Upper lobe of left lung (tissue), 6 donors: Measurements from ENCODE around the gene ST6GALNAC3. TPM values are rescaled to one million over a fixed set of nuclear protein-coding genes. Genes with fewer than 3 reads are reported as not detected.
A peak's percentile ranks its signal among the peaks of the same experiment; 100 is the strongest.

ENCODE experiments used
- ATAC-seq, 2 donors: fragments of 200-7000 bp; cut with Tn5 transposase; one replicate each; pipeline ENCODE4 v1.9.1; 2022; ENCODE audit warnings: mild to moderate bottlenecking in 2 of 2, moderate library complexity in 2 of 2; ENCODE audit not compliant: low FRiP score in 2 of 2
- DNase-seq, 2 donors: peaks; one replicate each; pipeline ENCODE4 v3.0.0-alpha.2; 2019 to 2020
- H3K27ac ChIP-seq, 4 donors: fragments of 200-600 bp; sonication (generic); one replicate each; pipeline ENCODE4 v1.5.1; 2016 to 2019
- H3K27me3 ChIP-seq, 4 donors: fragments of 200-600 bp; sonication (generic); one replicate each; pipeline ENCODE4 v1.5.1; 2017 to 2019
- H3K36me3 ChIP-seq, 4 donors: fragments of 200-600 bp; sonication (generic); one replicate each; pipeline ENCODE4 v1.5.1; 2016 to 2019
- H3K4me1 ChIP-seq, 4 donors: fragments of 200-600 bp; sonication (generic); one replicate each; pipeline ENCODE4 v1.5.1; 2018 to 2019
- H3K4me3 ChIP-seq, 4 donors: fragments of 200-600 bp; sonication (generic); one replicate each; pipeline ENCODE4 v1.5.1; 2017 to 2019; ENCODE audit warnings: mild to moderate bottlenecking in 2 of 4, moderate library complexity in 1 of 4
- H3K9me3 ChIP-seq, 4 donors: fragments of 200-600 bp; sonication (generic); one replicate each; pipeline ENCODE4 v1.5.1; 2018 to 2019
- EP300 ChIP-seq, 4 donors: sonication (generic); formaldehyde crosslinking; IDR thresholded peaks; one replicate each; pipeline ENCODE4 v1.5.1; 2017; ENCODE audit warnings: antibody characterized with exemption in 4 of 4, control low read depth in 2 of 4
- POLR2A ChIP-seq, 4 donors: fragments of 450-650 bp; IDR thresholded peaks; one replicate each; pipeline ENCODE4 v1.5.1; 2016 to 2017; ENCODE audit warnings: antibody characterized with exemption in 4 of 4, mild to moderate bottlenecking in 2 of 4
- POLR2AphosphoS5 ChIP-seq, 2 donors: sonication (generic); formaldehyde crosslinking; IDR thresholded peaks; one replicate each; pipeline ENCODE4 v1.5.1; 2017; ENCODE audit warnings: antibody characterized with exemption in 2 of 2
- WGBS, 2 donors: methylation state at CpG; one replicate each; pipeline ENCODE4 v1.1.5; 2017 to 2018; 5-methylcytosine and 5-hydroxymethylcytosine counted together
- total RNA-seq, 6 donors: library from RNA; depleted of rRNA in 4 of 6; stranded (reverse); fragments of >200 nt in 4 of 6; gene quantifications; one replicate each; pipeline versions ENCODE4 v1.1.0 to v1.2.1, GENCODE V29; 2016 to 2021
- TF ChIP-seq, protein P1 (sequence below), 6 experiments: fragments of 450-650 bp in 4 of 6; fragments of 200-600 bp in 2 of 6; sonication (generic) in 2 of 6; IDR thresholded peaks; one replicate each; pipeline ENCODE4 v1.5.1; 2016 to 2019; ENCODE audit warnings: antibody characterized with exemption in 6 of 6
- donor health status: DM: no; HTN: no; CAD: no; lungs with moderate emphysema.
- donor health status: DM: no; HTN: yes; CAD: no; lungs with severe emphysema.

The ST6GALNAC3 gene
- total RNA-seq, 6 donors from 2014 or later = 5.8 to 13.1 (median 11.3) TPM

DNA sequence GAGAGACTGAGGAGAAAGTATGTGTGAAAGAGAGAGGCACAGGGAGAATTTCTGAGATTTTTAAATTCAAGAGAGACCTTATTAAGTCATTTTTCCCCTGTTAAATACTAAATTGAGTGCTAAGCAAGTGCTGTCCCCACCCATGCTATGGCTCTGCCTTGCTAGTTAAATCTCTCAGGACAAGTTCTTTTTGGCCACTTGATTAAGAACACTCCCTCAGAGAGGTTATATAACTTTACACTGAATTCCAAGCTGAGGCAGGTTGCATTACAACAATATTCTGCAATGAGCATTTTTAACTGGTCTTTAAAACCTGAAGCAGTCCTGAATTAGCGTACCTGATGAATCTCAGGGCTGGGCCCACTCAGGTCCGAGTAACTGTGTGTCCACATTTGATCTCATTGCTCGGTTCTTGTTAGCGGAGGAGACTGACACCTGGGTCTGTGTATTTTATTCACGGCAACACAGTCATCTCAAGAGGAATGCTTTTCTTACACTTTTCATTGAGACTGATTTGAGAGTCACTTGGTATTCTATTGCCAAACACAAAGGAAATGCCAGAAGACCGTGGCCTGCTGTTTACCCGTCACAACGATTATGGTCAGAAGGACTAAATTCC, 605.1 kb downstream of the ST6GALNAC3 start:
- Histone ChIP-seq H3K9me3 (no peaks in the 10 kb centered on the region), H3K36me3 (no peaks in the 10 kb centered on the region), H3K4me3 (no peak overlapping the region), H3K27me3 (no peaks in the 10 kb centered on the region), H3K4me1 (no peaks in the 10 kb centered on the region), H3K27ac (peak overlapping the region in 2 of 4 donors; percentile 34 to 59)
- TF ChIP-seq POLR2A (IDR thresholded peaks at IDR 0.05) (no peak), EP300 (IDR thresholded peaks at IDR 0.05) (no peak), POLR2AphosphoS5 (IDR thresholded peaks at IDR 0.05) (no peak)
- TF ChIP-seq, protein P1, sequence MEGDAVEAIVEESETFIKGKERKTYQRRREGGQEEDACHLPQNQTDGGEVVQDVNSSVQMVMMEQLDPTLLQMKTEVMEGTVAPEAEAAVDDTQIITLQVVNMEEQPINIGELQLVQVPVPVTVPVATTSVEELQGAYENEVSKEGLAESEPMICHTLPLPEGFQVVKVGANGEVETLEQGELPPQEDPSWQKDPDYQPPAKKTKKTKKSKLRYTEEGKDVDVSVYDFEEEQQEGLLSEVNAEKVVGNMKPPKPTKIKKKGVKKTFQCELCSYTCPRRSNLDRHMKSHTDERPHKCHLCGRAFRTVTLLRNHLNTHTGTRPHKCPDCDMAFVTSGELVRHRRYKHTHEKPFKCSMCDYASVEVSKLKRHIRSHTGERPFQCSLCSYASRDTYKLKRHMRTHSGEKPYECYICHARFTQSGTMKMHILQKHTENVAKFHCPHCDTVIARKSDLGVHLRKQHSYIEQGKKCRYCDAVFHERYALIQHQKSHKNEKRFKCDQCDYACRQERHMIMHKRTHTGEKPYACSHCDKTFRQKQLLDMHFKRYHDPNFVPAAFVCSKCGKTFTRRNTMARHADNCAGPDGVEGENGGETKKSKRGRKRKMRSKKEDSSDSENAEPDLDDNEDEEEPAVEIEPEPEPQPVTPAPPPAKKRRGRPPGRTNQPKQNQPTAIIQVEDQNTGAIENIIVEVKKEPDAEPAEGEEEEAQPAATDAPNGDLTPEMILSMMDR (IDR thresholded peaks at IDR 0.05) = no peak
- DNase-seq (no peak), ATAC-seq (peak; percentile 41 to 42)
- 74 to 83% methylated on average over 8 of the region's 8 CpGs for WGBS, 2 donors

DNA sequence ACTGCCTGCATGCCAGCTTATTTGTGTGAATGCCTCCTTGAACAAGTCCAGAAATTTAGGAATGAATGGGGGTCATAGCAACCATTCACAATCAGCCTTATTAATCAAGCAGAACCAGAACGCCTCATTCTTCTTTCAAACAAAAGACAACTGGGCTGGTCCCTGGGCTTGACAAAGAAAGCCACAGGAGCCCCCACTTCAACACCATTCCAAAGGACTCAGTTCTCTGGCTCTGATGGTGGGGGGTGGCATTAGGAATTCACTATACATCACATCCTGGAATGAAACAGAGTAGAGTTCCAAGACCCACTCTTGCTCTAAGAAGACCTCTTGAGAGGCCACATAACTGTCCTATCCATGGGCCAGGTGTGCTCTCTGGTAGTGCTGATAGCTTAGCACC, 606.1 kb downstream of the ST6GALNAC3 start:
- WGBS, 2 donors = 90 to 91% methylated on average over 1 of the region's 1 CpG
- H3K27me3 ChIP-seq = no peaks in the 10 kb centered on the region
- H3K4me1 ChIP-seq = no peaks in the 10 kb centered on the region
- TF ChIP-seq POLR2A (IDR thresholded peaks at IDR 0.05) (no peak), POLR2AphosphoS5 (IDR thresholded peaks at IDR 0.05) (no peak), EP300 (IDR thresholded peaks at IDR 0.05) (no peak)
- TF ChIP-seq, protein P1 (IDR thresholded peaks at IDR 0.05) = no peak
- DNase-seq (no peak), ATAC-seq (no peak)
- no peak overlapping the region for H3K27ac ChIP-seq
- H3K36me3 ChIP-seq = no peaks in the 10 kb centered on the region
- no peaks in the 10 kb centered on the region for H3K9me3 ChIP-seq
- H3K4me3 ChIP-seq = no peak overlapping the region

DNA sequence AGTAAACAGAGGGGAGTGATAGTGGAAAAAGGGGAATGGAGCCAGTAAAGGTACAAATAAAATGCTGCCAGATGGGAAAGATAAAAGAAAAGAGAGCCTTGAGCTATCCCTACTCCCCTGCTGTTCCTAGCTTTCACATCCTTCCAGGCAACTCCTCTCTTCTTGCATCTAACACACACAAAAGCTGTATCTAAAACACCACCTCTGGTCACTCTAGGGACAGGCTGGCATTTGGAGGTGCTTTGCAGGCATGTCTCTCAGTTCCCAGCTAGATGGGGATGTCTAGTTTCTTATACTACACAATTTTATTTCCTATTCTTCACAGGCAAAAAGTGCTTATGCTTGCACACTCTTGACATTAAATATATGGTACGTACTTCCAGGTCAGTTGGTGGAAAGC, 607.6 kb downstream of the ST6GALNAC3 start:
- TF ChIP-seq, protein P1 (IDR thresholded peaks at IDR 0.05) = no peak
- no peak for TF ChIP-seq POLR2A (IDR thresholded peaks at IDR 0.05)
- TF ChIP-seq EP300 (IDR thresholded peaks at IDR 0.05) = no peak
- TF ChIP-seq POLR2AphosphoS5 (IDR thresholded peaks at IDR 0.05) = no peak

More for the DNA sequence above, 607.6 kb downstream of the ST6GALNAC3 start:
- H3K36me3 ChIP-seq = no peaks in the 10 kb centered on the region
- 89 to 92% methylated on average over 1 of the region's 1 CpG for WGBS, 2 donors
- H3K9me3 ChIP-seq = no peaks in the 10 kb centered on the region
- no peak overlapping the region for H3K4me3 ChIP-seq
- no peaks in the 10 kb centered on the region for H3K27me3 ChIP-seq
- no peaks in the 10 kb centered on the region for H3K4me1 ChIP-seq
- H3K27ac ChIP-seq = no peak overlapping the region
- ATAC-seq = no peak
- DNase-seq = no peak

Other genes starting within 250 kb of the ST6GALNAC3 start
- gene ASB17, start 142.3 kb upstream of the ST6GALNAC3 start, total RNA-seq = not detected